A673 (cell line): ENCODE measurements around the gene SPEF2.

Experiments used
- EZH2 ChIP-seq: fragments of 200-600 bp; sonication (generic); IDR thresholded peaks from 2 replicates; pipeline ENCODE4 v1.6.1; 2017; ENCODE audit warnings: borderline replicate concordance, low read depth, mild to moderate bottlenecking, mixed read lengths, antibody characterized with exemption, low read length; ENCODE audit not compliant: poor library complexity, severe bottlenecking
- TF ChIP-seq, protein P1 (sequence below): fragments of 300-800, 200-600 bp; sonication (generic); conservative IDR thresholded peaks from 2 replicates; pipeline ENCODE4 v1.5.1; 2017; ENCODE audit warnings: low read depth, mild to moderate bottlenecking, antibody characterized with exemption, low read length, moderate library complexity, mixed read lengths

GRCh38 chr5:35618304-35618636, 607 bp downstream of the SPEF2 start:
- no peak for TF ChIP-seq EZH2
- TF ChIP-seq, protein P1, sequence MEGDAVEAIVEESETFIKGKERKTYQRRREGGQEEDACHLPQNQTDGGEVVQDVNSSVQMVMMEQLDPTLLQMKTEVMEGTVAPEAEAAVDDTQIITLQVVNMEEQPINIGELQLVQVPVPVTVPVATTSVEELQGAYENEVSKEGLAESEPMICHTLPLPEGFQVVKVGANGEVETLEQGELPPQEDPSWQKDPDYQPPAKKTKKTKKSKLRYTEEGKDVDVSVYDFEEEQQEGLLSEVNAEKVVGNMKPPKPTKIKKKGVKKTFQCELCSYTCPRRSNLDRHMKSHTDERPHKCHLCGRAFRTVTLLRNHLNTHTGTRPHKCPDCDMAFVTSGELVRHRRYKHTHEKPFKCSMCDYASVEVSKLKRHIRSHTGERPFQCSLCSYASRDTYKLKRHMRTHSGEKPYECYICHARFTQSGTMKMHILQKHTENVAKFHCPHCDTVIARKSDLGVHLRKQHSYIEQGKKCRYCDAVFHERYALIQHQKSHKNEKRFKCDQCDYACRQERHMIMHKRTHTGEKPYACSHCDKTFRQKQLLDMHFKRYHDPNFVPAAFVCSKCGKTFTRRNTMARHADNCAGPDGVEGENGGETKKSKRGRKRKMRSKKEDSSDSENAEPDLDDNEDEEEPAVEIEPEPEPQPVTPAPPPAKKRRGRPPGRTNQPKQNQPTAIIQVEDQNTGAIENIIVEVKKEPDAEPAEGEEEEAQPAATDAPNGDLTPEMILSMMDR, result no peak
